Measurements from ENCODE around the gene CAPS.

The CAPS gene

GRCh38 chr19:5935473-5936291 is 21.6 kb downstream of the CAPS start:
- no peaks in the 10 kb centered on the region for H3K9me2 ChIP-seq (replicated peaks; ENCODE audit: insufficient read depth, low read length)
- no peak overlapping the region for H3K4me3 ChIP-seq (ENCODE audit: insufficient read depth, low read length, poor library complexity, severe bottlenecking)
- no peak overlapping the region for H3K27ac ChIP-seq (ENCODE audit: low read depth, low read length)
- no peak overlapping the region for H3K9ac ChIP-seq (ENCODE audit: low read length)
- no peak overlapping the region for H2AFZ ChIP-seq (ENCODE audit: low read depth, low read length, severe bottlenecking)
- H3K9me3 ChIP-seq (ENCODE audit: insufficient read depth, low read length) = no peaks in the 10 kb centered on the region
- no peaks in the 10 kb centered on the region for H3F3A ChIP-seq (ENCODE audit: insufficient read depth)
- TF ChIP-seq EZH2phosphoT487 (conservative IDR thresholded peaks at IDR 0.05; ENCODE audit: low read length) = no peak
- TF ChIP-seq, protein P1, sequence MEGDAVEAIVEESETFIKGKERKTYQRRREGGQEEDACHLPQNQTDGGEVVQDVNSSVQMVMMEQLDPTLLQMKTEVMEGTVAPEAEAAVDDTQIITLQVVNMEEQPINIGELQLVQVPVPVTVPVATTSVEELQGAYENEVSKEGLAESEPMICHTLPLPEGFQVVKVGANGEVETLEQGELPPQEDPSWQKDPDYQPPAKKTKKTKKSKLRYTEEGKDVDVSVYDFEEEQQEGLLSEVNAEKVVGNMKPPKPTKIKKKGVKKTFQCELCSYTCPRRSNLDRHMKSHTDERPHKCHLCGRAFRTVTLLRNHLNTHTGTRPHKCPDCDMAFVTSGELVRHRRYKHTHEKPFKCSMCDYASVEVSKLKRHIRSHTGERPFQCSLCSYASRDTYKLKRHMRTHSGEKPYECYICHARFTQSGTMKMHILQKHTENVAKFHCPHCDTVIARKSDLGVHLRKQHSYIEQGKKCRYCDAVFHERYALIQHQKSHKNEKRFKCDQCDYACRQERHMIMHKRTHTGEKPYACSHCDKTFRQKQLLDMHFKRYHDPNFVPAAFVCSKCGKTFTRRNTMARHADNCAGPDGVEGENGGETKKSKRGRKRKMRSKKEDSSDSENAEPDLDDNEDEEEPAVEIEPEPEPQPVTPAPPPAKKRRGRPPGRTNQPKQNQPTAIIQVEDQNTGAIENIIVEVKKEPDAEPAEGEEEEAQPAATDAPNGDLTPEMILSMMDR (IDR thresholded peaks at IDR 0.05; ENCODE audit: insufficient read depth, low read length, poor library complexity, severe bottlenecking) = no peak
- H3K4me2 ChIP-seq (ENCODE audit: low read depth, low read length, poor library complexity, severe bottlenecking) = no peak overlapping the region
- no peaks in the 10 kb centered on the region for H3K36me3 ChIP-seq (ENCODE audit: low read length)
- H3K79me2 ChIP-seq (ENCODE audit: insufficient read depth, low read length) = peaks cover 3% of the 10 kb centered on the region
- no peaks in the 10 kb centered on the region for H4K20me1 ChIP-seq (ENCODE audit: low read depth, low read length)
- H3K27me3 ChIP-seq (ENCODE audit: low read length) = no peaks in the 10 kb centered on the region

DNA sequence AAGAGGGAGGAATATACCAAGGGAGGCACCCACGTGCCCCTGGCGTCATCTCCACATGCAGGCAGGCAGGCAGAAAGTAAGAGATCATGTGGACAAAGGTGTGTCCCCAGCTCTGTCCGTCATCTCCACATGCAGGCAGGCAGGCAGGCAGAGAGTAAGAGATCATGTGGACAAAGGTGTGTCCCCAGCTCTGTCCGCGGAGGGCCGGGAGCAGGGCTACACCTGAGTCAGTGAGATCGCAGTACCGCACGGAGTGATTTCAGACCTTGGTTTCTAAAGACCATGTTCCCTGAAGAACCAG is 22.2 kb downstream of the CAPS start:
- H3F3A ChIP-seq (ENCODE audit: insufficient read depth) = no peaks in the 10 kb centered on the region
- H2AFZ ChIP-seq (ENCODE audit: low read depth, low read length, severe bottlenecking) = no peak overlapping the region
- H3K4me3 ChIP-seq (ENCODE audit: insufficient read depth, low read length, poor library complexity, severe bottlenecking) = no peak overlapping the region
- no peak overlapping the region for H3K27ac ChIP-seq (ENCODE audit: low read depth, low read length)
- H3K4me2 ChIP-seq (ENCODE audit: low read depth, low read length, poor library complexity, severe bottlenecking) = no peak overlapping the region
- no peaks in the 10 kb centered on the region for H3K36me3 ChIP-seq (ENCODE audit: low read length)
- no peak for TF ChIP-seq EZH2phosphoT487 (conservative IDR thresholded peaks at IDR 0.05; ENCODE audit: low read length)
- TF ChIP-seq, protein P1 (IDR thresholded peaks at IDR 0.05; ENCODE audit: insufficient read depth, low read length, poor library complexity, severe bottlenecking) = no peak
- peaks cover 3% of the 10 kb centered on the region for H3K79me2 ChIP-seq (ENCODE audit: insufficient read depth, low read length)
- H3K9me2 ChIP-seq (replicated peaks; ENCODE audit: insufficient read depth, low read length) = no peaks in the 10 kb centered on the region
- no peaks in the 10 kb centered on the region for H3K9me3 ChIP-seq (ENCODE audit: insufficient read depth, low read length)
- H4K20me1 ChIP-seq (ENCODE audit: low read depth, low read length) = no peaks in the 10 kb centered on the region; the same call in 1 of the 2 replicates
- H3K27me3 ChIP-seq (ENCODE audit: low read length) = no peaks in the 10 kb centered on the region
- no peak overlapping the region for H3K9ac ChIP-seq (ENCODE audit: low read length)

- Histone ChIP-seq H3K9me2 (replicated peaks; ENCODE audit: insufficient read depth, low read length) (no peaks in the 10 kb centered on the region), H3K27ac (ENCODE audit: low read depth, low read length) (no peak overlapping the region), H3K9ac (ENCODE audit: low read length) (no peak overlapping the region), H3K9me3 (ENCODE audit: insufficient read depth, low read length) (no peaks in the 10 kb centered on the region), H3F3A (ENCODE audit: insufficient read depth) (no peaks in the 10 kb centered on the region), H3K27me3 (ENCODE audit: low read length) (no peaks in the 10 kb centered on the region), H3K4me3 (ENCODE audit: insufficient read depth, low read length, poor library complexity, severe bottlenecking) (no peak overlapping the region), H3K79me2 (ENCODE audit: insufficient read depth, low read length) (peaks cover 3% of the 10 kb centered on the region), H2AFZ (ENCODE audit: low read depth, low read length, severe bottlenecking) (no peak overlapping the region), H4K20me1 (ENCODE audit: low read depth, low read length) (no peaks in the 10 kb centered on the region; the same call in 1 of the 2 replicates), H3K4me2 (ENCODE audit: low read depth, low read length, poor library complexity, severe bottlenecking) (no peak overlapping the region), H3K36me3 (ENCODE audit: low read length) (no peaks in the 10 kb centered on the region)
- TF ChIP-seq, protein P1 (IDR thresholded peaks at IDR 0.05; ENCODE audit: insufficient read depth, low read length, poor library complexity, severe bottlenecking) = no peak
- no peak for TF ChIP-seq EZH2phosphoT487 (conservative IDR thresholded peaks at IDR 0.05; ENCODE audit: low read length)
Observed at GRCh38 chr19:5937550-5937949, 23.5 kb downstream of the CAPS start.

All from SU-DHL-6 (cell line).